H9 (cell line): ENCODE data around the gene GNPTAB. TPM values are rescaled to one million over a fixed set of nuclear protein-coding genes. Genes with fewer than 3 reads are reported as not detected.
"Not testable (repeated sequence)": the region's sequence is repeated elsewhere in the genome, so short reads cannot be mapped to it uniquely, and the experiment has no call there.

Source experiments
- DNase-seq: peaks from one replicate; pipeline ENCODE4 v3.0.0-alpha.2; 2017
- H2AFZ ChIP-seq: one replicate; pipeline ENCODE4 v1.6.1; 2013; ENCODE audit warnings: mild to moderate bottlenecking, low read length, control low read depth, moderate library complexity
- H2AK5ac ChIP-seq: 2 replicates; pipeline ENCODE4 v1.6.1; 2013; ENCODE audit warnings: low read length, control low read depth, mixed read lengths; ENCODE audit not compliant: insufficient read length
- H2BK120ac ChIP-seq: one replicate; pipeline ENCODE4 v1.6.1; 2013; ENCODE audit warnings: low read depth, mild to moderate bottlenecking, low read length, control low read depth, inconsistent platforms; ENCODE audit not compliant: poor library complexity, severe bottlenecking
- H2BK12ac ChIP-seq: 2 replicates; pipeline ENCODE4 v1.6.1; 2013; ENCODE audit warnings: low read length, control low read depth, mixed read lengths, low read depth; ENCODE audit not compliant: insufficient read length
- H2BK15ac ChIP-seq: 2 replicates; pipeline ENCODE4 v1.6.1; 2013; ENCODE audit warnings: low read depth, low read length, control low read depth
- H2BK20ac ChIP-seq: one replicate; pipeline ENCODE4 v1.6.1; 2013; ENCODE audit warnings: low read depth, mild to moderate bottlenecking, low read length, control low read depth, inconsistent platforms; ENCODE audit not compliant: poor library complexity, severe bottlenecking
- H2BK5ac ChIP-seq: 2 replicates; pipeline ENCODE4 v1.6.1; 2013; ENCODE audit warnings: low read length, control low read depth, mixed read lengths; ENCODE audit not compliant: insufficient read length
- H3K14ac ChIP-seq: 2 replicates; pipeline ENCODE4 v1.6.1; 2013; ENCODE audit warnings: low read length, control low read depth; ENCODE audit not compliant: insufficient read depth
- H3K18ac ChIP-seq: 2 replicates; pipeline ENCODE4 v1.6.1; 2013; ENCODE audit warnings: low read depth, mild to moderate bottlenecking, mixed read lengths, low read length, control low read depth; ENCODE audit not compliant: insufficient read length
- H3K23ac ChIP-seq: 2 replicates; pipeline ENCODE4 v1.6.1; 2013; ENCODE audit warnings: low read length, control low read depth, mixed read lengths, low read depth; ENCODE audit not compliant: insufficient read length
- H3K23me2 ChIP-seq: 2 replicates; pipeline ENCODE4 v1.6.1; 2013; ENCODE audit warnings: low read depth, mild to moderate bottlenecking, mixed read lengths, low read length, control low read depth; ENCODE audit not compliant: insufficient read length, poor library complexity, severe bottlenecking
- H3K27ac ChIP-seq: 2 replicates; pipeline ENCODE4 v1.5.1; 2013; ENCODE audit warnings: low read length, control low read depth, mixed read lengths, low read depth; ENCODE audit not compliant: insufficient read length
- H3K27me3 ChIP-seq: 2 replicates; pipeline ENCODE4 v1.6.1; 2013; ENCODE audit warnings: low read length, control low read depth, inconsistent platforms; ENCODE audit not compliant: insufficient read depth
- H3K4ac ChIP-seq: 2 replicates; pipeline ENCODE4 v1.6.1; 2013; ENCODE audit warnings: low read depth, mild to moderate bottlenecking, control low read depth, inconsistent platforms, low read length, moderate library complexity
- H3K4me1 ChIP-seq: 2 replicates; pipeline ENCODE4 v1.6.1; 2013; ENCODE audit warnings: low read length, control low read depth, inconsistent platforms; ENCODE audit not compliant: insufficient read depth
- H3K4me2 ChIP-seq: 2 replicates; pipeline ENCODE4 v1.6.1; 2013; ENCODE audit warnings: low read length, control low read depth, mixed read lengths; ENCODE audit not compliant: insufficient read length, insufficient read depth
- H3K56ac ChIP-seq: 2 replicates; pipeline ENCODE4 v1.6.1; 2013; ENCODE audit warnings: low read depth, mild to moderate bottlenecking, mixed read lengths, low read length, control low read depth; ENCODE audit not compliant: insufficient read length
- H3K79me1 ChIP-seq: 2 replicates; pipeline ENCODE4 v1.6.1; 2013; ENCODE audit warnings: low read depth, mild to moderate bottlenecking, moderate library complexity, low read length, control low read depth, inconsistent platforms; ENCODE audit not compliant: insufficient read depth, poor library complexity, severe bottlenecking
- H3K79me2 ChIP-seq: 2 replicates; pipeline ENCODE4 v1.6.1; 2013; ENCODE audit warnings: low read length, control low read depth, inconsistent platforms; ENCODE audit not compliant: insufficient read depth
- H3K9ac ChIP-seq: 2 replicates; pipeline ENCODE4 v1.6.1; 2013; ENCODE audit warnings: low read length, control low read depth, mixed read lengths; ENCODE audit not compliant: insufficient read length; ENCODE audit errors: extremely low read depth
- H3K9me3 ChIP-seq: one replicate; pipeline ENCODE4 v1.6.1; 2013; ENCODE audit warnings: low read depth, low read length, inconsistent platforms; ENCODE audit not compliant: control insufficient read depth
- H3T11ph ChIP-seq: one replicate; pipeline ENCODE4 v1.6.1; 2013; ENCODE audit warnings: mild to moderate bottlenecking, low read length, control low read depth, inconsistent platforms
- H4K20me1 ChIP-seq: one replicate; pipeline ENCODE4 v1.6.1; 2013; ENCODE audit not compliant: control insufficient read depth, insufficient read length, insufficient read depth
- H4K5ac ChIP-seq: 2 replicates; pipeline ENCODE4 v1.6.1; 2013; ENCODE audit warnings: low read depth, mild to moderate bottlenecking, mixed read lengths, low read length, control low read depth; ENCODE audit not compliant: insufficient read length
- H4K8ac ChIP-seq: replicated peaks from 2 replicates; pipeline ENCODE4 v1.6.1; 2013; ENCODE audit warnings: low read length, control low read depth, mixed read lengths, low read depth; ENCODE audit not compliant: insufficient read length
- H4K91ac ChIP-seq: 2 replicates; pipeline ENCODE4 v1.6.1; 2013; ENCODE audit warnings: low read depth, mild to moderate bottlenecking, moderate library complexity, mixed read lengths, low read length, control low read depth; ENCODE audit not compliant: insufficient read length
- H3K27ac Mint-ChIP-seq, 3 experiments: 2 replicates in 2 of 3; 3 replicates in 1 of 3; pipeline ENCODE4 v1.8.0; 2020 to 2021; ENCODE audit warnings: mixed read lengths in 3 of 3, mild to moderate bottlenecking in 1 of 3, moderate library complexity in 1 of 3
- H3K27me3 Mint-ChIP-seq: 2 replicates; pipeline ENCODE4 v1.8.0; 2021; ENCODE audit warnings: low read depth, mild to moderate bottlenecking, moderate library complexity, mixed read lengths
- H3K36me3 Mint-ChIP-seq, 3 experiments: 2 replicates in 2 of 3; 3 replicates in 1 of 3; pipeline ENCODE4 v1.8.0; 2020 to 2021; ENCODE audit warnings: low read depth in 3 of 3, mixed read lengths in 3 of 3; ENCODE audit not compliant: insufficient read depth in 1 of 3
- H3K4me1 Mint-ChIP-seq, 2 experiments: 2 replicates each; pipeline ENCODE4 v1.8.0; 2020; ENCODE audit warnings: mixed read lengths in 2 of 2
- H3K4me3 Mint-ChIP-seq, 2 experiments: 2 replicates in 1 of 2; 3 replicates in 1 of 2; pipeline ENCODE4 v1.8.0; 2020 to 2021; ENCODE audit warnings: mild to moderate bottlenecking in 2 of 2, mixed read lengths in 2 of 2, moderate library complexity in 1 of 2
- H3K9me3 Mint-ChIP-seq, 2 experiments: 2 replicates in 1 of 2; 3 replicates in 1 of 2; pipeline ENCODE4 v1.8.0; 2020; ENCODE audit warnings: mild to moderate bottlenecking in 2 of 2, mixed read lengths in 2 of 2, moderate library complexity in 1 of 2
- CTCF ChIP-seq: fragments of 200-600 bp; sonication (generic); conservative IDR thresholded peaks from 3 replicates; pipeline ENCODE4 v1.8.0; 2021; ENCODE audit warnings: antibody characterized with exemption, mild to moderate bottlenecking
- WGBS: extraction: QIAGEN DNeasy Blood & Tissue Kit; methylation state at CpG from one replicate; pipeline ENCODE4 v1.1.7; 2013; ENCODE audit warnings: missing lambda C conversion rate, low lambda C conversion rate, mixed read lengths; ENCODE audit not compliant: insufficient read length; ENCODE audit errors: extremely low coverage; 5-methylcytosine and 5-hydroxymethylcytosine counted together
- total RNA-seq: library from RNA; stranded (reverse); gene quantifications from 2 replicates; pipeline ENCODE4 v1.2.1, GENCODE V29; 2021

GNPTAB gene
- total RNA-seq, 1 experiment from 2014 or later: 44.3 TPM

- Histone ChIP-seq H3K9me3 (no peaks in the 10 kb centered on the region), H3K23ac (no peak overlapping the region), H3K18ac (no peak overlapping the region), H3K14ac (no peak overlapping the region), H3K79me1 (no peaks in the 10 kb centered on the region), H3K27me3 (no peaks in the 10 kb centered on the region), H2BK120ac (no peak overlapping the region), H2AFZ (no peak overlapping the region), H2BK20ac (no peak overlapping the region), H4K91ac (no peak overlapping the region), H2BK15ac (no peak overlapping the region), H3K4ac (no peak overlapping the region), H2BK12ac (no peak overlapping the region), H3K4me2 (no peak overlapping the region), H3K79me2 (no peaks in the 10 kb centered on the region), H3T11ph (no peak overlapping the region), H4K20me1 (no peaks in the 10 kb centered on the region), H3K56ac (no peak overlapping the region), H3K4me1 (no peaks in the 10 kb centered on the region), H2AK5ac (no peak overlapping the region), H2BK5ac (no peak overlapping the region), H3K23me2 (no peaks in the 10 kb centered on the region), H3K9ac (no peak overlapping the region), H4K5ac (no peak overlapping the region), H3K27ac (no peak overlapping the region), H4K8ac (no peak overlapping the region)
- Mint-ChIP-seq H3K36me3 (no peaks in the 10 kb centered on the region; a peak in 1 of 7 replicates), H3K27ac (no peak overlapping the region), H3K9me3 (peaks cover 8 to 10% of the 10 kb centered on the region in 2 experiments; a peak in 4 of 5 replicates), H3K4me1 (0 out of 4 replicates have a peak, but pooled peaks cover 0 to 5% of the 10 kb centered on the region in 2 experiments), H3K27me3 (peaks cover 5% of the 10 kb centered on the region; the same call in 1 of the 2 replicates), H3K4me3 (no peak overlapping the region)
- no peak for TF ChIP-seq CTCF
- WGBS: no CpG with 5 or more reads among the region's 1 CpG
- DNase-seq: no peak
These were observed 40.2 kb upstream of the GNPTAB start for GRCh38 chr12:101870925-101871324.

- H3K27me3 Mint-ChIP-seq, H3K4me2 ChIP-seq: not testable (repeated sequence)
These were observed 36.9 kb upstream of the GNPTAB start for GRCh38 chr12:101867619-101868018.

More at GRCh38 chr12:101867619-101868018, 36.9 kb upstream of the GNPTAB start:
- not testable (repeated sequence) for DNase-seq, H3K23ac ChIP-seq, H2BK5ac ChIP-seq, H2BK15ac ChIP-seq, H3K27ac Mint-ChIP-seq, H3K27me3 ChIP-seq, H4K20me1 ChIP-seq, H3K14ac ChIP-seq, H3K79me1 ChIP-seq, H3K23me2 ChIP-seq, H2BK12ac ChIP-seq, H2AK5ac ChIP-seq, H3K56ac ChIP-seq, H3T11ph ChIP-seq, H3K4me1 ChIP-seq, H3K9ac ChIP-seq, H3K4me3 Mint-ChIP-seq, H3K9me3 ChIP-seq, H4K5ac ChIP-seq, H4K8ac ChIP-seq, H2BK20ac ChIP-seq, H3K27ac ChIP-seq, H3K18ac ChIP-seq, H3K79me2 ChIP-seq, H3K4ac ChIP-seq, H3K36me3 Mint-ChIP-seq, H2AFZ ChIP-seq, H3K4me1 Mint-ChIP-seq, H4K91ac ChIP-seq, H2BK120ac ChIP-seq
- H3K9me3 Mint-ChIP-seq: peaks cover 13 to 14% of the 10 kb centered on the region in 2 experiments; a peak in 4 of 5 replicates
- WGBS: no CpG with 5 or more reads among the region's 3 CpGs
